Measurements from ENCODE around the gene SIGLEC9. TPM values are rescaled to one million over a fixed set of nuclear protein-coding genes. Genes with fewer than 3 reads are reported as not detected.

The SIGLEC9 gene
- total RNA-seq, result not detected in 2 replicates

DNA sequence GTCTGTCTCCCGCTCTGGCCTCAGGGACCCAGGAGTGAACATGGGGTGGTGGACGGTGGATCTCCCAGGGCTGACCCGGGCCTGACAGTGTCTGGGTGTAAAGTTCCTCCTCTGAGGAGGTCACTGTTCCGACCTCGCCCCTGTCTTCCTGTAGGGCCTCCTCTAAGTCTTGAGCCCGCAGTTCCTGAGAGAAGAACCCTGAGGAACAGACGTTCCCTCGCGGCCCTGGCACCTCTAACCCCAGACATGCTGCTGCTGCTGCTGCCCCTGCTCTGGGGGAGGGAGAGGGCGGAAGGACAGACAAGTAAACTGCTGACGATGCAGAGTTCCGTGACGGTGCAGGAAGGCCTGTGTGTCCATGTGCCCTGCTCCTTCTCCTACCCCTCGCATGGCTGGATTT lies at the start of gene SIGLEC9:
TSS of gene SIGLEC9 (plus strand) at position 178 of the 400 bp plus-strand sequence. CDS start at position 247, 69 bp downstream.

DNA sequence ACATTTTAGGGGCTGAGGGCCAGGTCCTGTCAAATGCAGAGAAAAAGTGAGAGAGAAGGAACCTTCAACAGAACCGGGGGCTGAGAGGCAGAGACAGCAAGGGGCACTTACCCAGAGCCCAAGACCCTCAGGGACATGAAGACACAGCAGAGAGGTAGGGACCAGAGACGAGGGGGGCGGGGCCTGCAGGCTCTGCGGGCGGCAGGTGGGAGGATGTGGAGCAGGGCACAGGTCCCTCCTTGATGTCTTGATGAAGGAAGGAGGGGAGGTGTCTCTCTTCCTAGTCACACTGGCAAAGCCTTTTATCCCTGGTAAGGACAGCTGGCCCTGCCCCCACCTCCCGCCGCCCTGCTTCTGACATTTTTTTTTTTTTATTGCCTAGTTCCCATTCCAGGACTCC lies 42.1 kb upstream of the SIGLEC9 start, which contains the start of gene KLK14:
TSS of gene KLK14 (minus strand) at position 277 of the 400 bp plus-strand sequence. CDS start at position 4, 273 bp downstream.

DNA sequence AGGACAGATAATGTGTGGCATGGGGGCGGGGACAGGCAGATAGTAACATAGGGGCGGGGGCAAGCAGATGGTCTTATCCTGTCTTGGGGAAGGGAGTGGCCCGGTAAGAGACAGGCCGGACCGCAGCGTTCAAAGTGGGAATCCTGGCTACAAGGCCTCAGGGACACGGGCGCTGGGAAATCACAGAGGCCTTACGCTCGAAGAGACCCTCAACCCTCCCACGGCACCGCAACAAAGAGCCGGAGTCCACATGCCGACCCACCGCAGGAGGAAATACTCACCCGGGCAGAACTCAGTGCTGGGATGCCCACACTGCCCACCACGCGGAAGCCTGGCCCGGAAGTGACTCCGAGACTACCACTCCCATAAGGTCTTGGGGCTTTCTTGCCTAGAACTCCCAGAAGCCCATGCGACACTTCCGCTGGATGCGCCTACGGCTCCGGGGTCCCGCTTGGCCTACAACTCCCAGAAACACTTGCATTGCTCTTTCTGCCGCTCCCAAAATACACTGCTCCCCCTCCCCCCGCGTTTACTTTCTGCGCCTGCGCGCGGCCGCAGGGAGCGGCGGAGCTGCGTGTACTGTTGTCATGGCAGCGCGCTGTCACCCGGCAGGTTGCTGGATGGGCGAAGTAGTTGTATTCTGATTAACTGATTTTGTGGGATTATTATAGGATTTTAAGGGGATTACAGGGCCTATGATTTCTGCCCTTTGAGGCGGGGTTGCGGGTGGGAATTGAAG lies 16.5 kb upstream of the SIGLEC9 start, which contains the start of gene CTU1:
TSS of gene CTU1 (minus strand) at position 344 of the 739 bp plus-strand sequence. CDS start 3,840 bp downstream, outside the sequence.

DNA sequence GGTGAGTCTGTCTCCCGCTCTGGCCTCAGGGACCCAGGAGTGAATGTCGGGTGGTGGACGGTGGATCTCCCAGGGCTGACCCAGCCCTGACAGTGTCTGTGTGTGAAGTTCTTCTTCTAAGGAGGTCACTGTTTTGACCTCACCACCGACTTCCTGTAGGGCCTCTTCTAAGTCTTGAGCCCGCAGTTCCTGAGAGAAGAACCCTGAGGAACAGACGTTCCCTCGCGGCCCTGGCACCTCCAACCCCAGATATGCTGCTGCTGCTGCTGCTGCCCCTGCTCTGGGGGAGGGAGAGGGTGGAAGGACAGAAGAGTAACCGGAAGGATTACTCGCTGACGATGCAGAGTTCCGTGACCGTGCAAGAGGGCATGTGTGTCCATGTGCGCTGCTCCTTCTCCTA lies 17.4 kb downstream of the SIGLEC9 start, which contains the start of gene SIGLEC7:
TSS of gene SIGLEC7 (plus strand) at position 183 of the 400 bp plus-strand sequence. CDS start at position 252, 69 bp downstream.

Other genes with a start within 250 kb of the SIGLEC9 start
- not detected in 2 replicates for gene KLK4, start 213.5 kb upstream of the SIGLEC9 start, total RNA-seq
- not detected in 2 replicates for gene KLK5, start 171.9 kb upstream of the SIGLEC9 start, total RNA-seq
- 0.32 TPM in 1 of 2 replicates, not detected in the other for gene KLK6, start 155.3 kb upstream of the SIGLEC9 start, total RNA-seq
- gene KLK7, start 141.0 kb upstream of the SIGLEC9 start, total RNA-seq, result not detected in 2 replicates
- gene KLK8, start 123.3 kb upstream of the SIGLEC9 start, total RNA-seq, result not detected in 2 replicates
- gene KLK10, start 105.2 kb upstream of the SIGLEC9 start, total RNA-seq, result not detected in 2 replicates
- not detected in 2 replicates for gene KLK11, start 98.3 kb upstream of the SIGLEC9 start, total RNA-seq
- not detected in 2 replicates for gene KLK12, start 89.9 kb upstream of the SIGLEC9 start, total RNA-seq
- not detected in 2 replicates for gene KLK13, start 59.8 kb upstream of the SIGLEC9 start, total RNA-seq
- gene KLK14, start 42.0 kb upstream of the SIGLEC9 start, total RNA-seq, result under 0.01 TPM in 1 of 2 replicates, not detected in the other
- gene CTU1, start 16.5 kb upstream of the SIGLEC9 start, total RNA-seq, result 9.7 and 10.8 TPM in 2 replicates
- not detected in 2 replicates for gene SIGLEC7, start 17.4 kb downstream of the SIGLEC9 start, total RNA-seq
- gene CD33, start 100.2 kb downstream of the SIGLEC9 start, total RNA-seq, result not detected in 2 replicates
- not detected in 2 replicates for gene SIGLECL1, start 126.2 kb downstream of the SIGLEC9 start, total RNA-seq
- not detected in 2 replicates for gene IGLON5, start 186.7 kb downstream of the SIGLEC9 start, total RNA-seq
- gene VSIG10L, start 217.2 kb downstream of the SIGLEC9 start, total RNA-seq, result under 0.01 and 0.15 TPM in 2 replicates
- gene ETFB, start 241.5 kb downstream of the SIGLEC9 start, total RNA-seq, result 86.7 and 119 TPM in 2 replicates
- gene CLDND2, start 244.1 kb downstream of the SIGLEC9 start, total RNA-seq, result not detected in 2 replicates
- not detected in 2 replicates for gene NKG7, start 247.7 kb downstream of the SIGLEC9 start, total RNA-seq

Measured in epithelial cell of umbilical artery (primary cell).